IMR-90 (cell line): ENCODE results near the gene UTP18. TPM values are rescaled to one million over a fixed set of nuclear protein-coding genes. Genes with fewer than 3 reads are reported as not detected.
"Not testable (repeated sequence)": the region's sequence is repeated elsewhere in the genome, so short reads cannot be mapped to it uniquely, and the experiment has no call there.

Experiments used
- ATAC-seq: fragments of 200-7000 bp; cut with Tn5 transposase; 2 replicates; pipeline ENCODE4 v1.9.1; 2020; ENCODE audit warnings: low read depth, mild to moderate bottlenecking, moderate library complexity
- BruUV-seq: library from RNA; stranded (reverse); fragments of 400-500 nt; replicated peaks from 2 replicates; lab custom pipeline; 2021; lab: Mats Ljungman, UMichigan
- CTCF ChIA-PET: fragments of 300-600 bp; formaldehyde crosslinking; extraction: SDS; loops from one replicate; lab custom pipeline; 2021; ENCODE audit warnings: antibody characterized with exemption; lab: Yijun Ruan, JAX
- POLR2A ChIA-PET: fragments of 300-600 bp; sonication (Branson Sonifier 250); formaldehyde crosslinking; loops from one replicate; lab custom pipeline; 2022; ENCODE audit warnings: antibody characterized with exemption; ENCODE audit not compliant: unreplicated experiment; lab: Charles Lee
- DNase-seq: peaks from one replicate; pipeline ENCODE4 v3.0.0; 2013
- H2AFZ ChIP-seq: replicated peaks from 2 replicates; pipeline ENCODE3; 2013; ENCODE audit warnings: low read length, mild to moderate bottlenecking; ENCODE audit not compliant: poor library complexity
- H2AK5ac ChIP-seq: 2 replicates; pipeline ENCODE4 v1.6.1; 2013; ENCODE audit warnings: low read depth, low read length, inconsistent platforms
- H2AK9ac ChIP-seq: replicated peaks from 2 replicates; pipeline ENCODE3; 2013; ENCODE audit warnings: mild to moderate bottlenecking, low read depth, low read length, moderate library complexity; ENCODE audit not compliant: poor library complexity
- H2BK120ac ChIP-seq: 2 replicates; pipeline ENCODE4 v1.6.1; 2013; ENCODE audit warnings: low read depth, low read length, inconsistent platforms
- H2BK15ac ChIP-seq: 3 replicates; pipeline ENCODE4 v1.6.1; 2013; ENCODE audit warnings: low read depth, low read length, inconsistent platforms
- H2BK20ac ChIP-seq: 2 replicates; pipeline ENCODE4 v1.6.1; 2013; ENCODE audit warnings: low read depth, mild to moderate bottlenecking, inconsistent platforms, low read length, moderate library complexity
- H2BK5ac ChIP-seq: 2 replicates; pipeline ENCODE4 v1.6.1; 2013; ENCODE audit warnings: mild to moderate bottlenecking, low read depth, low read length, inconsistent platforms; ENCODE audit not compliant: poor library complexity, severe bottlenecking
- H3K14ac ChIP-seq: replicated peaks from 2 replicates; pipeline ENCODE4 v1.6.1; 2013; ENCODE audit warnings: low read depth, low read length, inconsistent platforms
- H3K18ac ChIP-seq: 2 replicates; pipeline ENCODE4 v1.6.1; 2013; ENCODE audit warnings: low read depth, low read length, control low read depth
- H3K23ac ChIP-seq: 2 replicates; pipeline ENCODE4 v1.6.1; 2013; ENCODE audit warnings: low read depth, low read length, inconsistent platforms
- H3K27ac ChIP-seq: 2 replicates; pipeline ENCODE4 v1.5.1; 2013; ENCODE audit warnings: mild to moderate bottlenecking, control low read depth, low read length; ENCODE audit not compliant: insufficient read depth
- H3K27me3 ChIP-seq: 2 replicates; pipeline ENCODE4 v1.6.1; 2013; ENCODE audit warnings: low read length; ENCODE audit not compliant: control insufficient read depth, insufficient read depth
- H3K36me3 ChIP-seq: 2 replicates; pipeline ENCODE4 v1.6.1; 2013; ENCODE audit warnings: low read length, mixed read lengths; ENCODE audit not compliant: control insufficient read depth, insufficient read depth
- H3K4ac ChIP-seq: 2 replicates; pipeline ENCODE4 v1.6.1; 2013; ENCODE audit warnings: low read depth, low read length, inconsistent platforms
- H3K4me1 ChIP-seq: 2 replicates; pipeline ENCODE4 v1.6.1; 2013; ENCODE audit warnings: low read length, mixed read lengths; ENCODE audit not compliant: control insufficient read depth, insufficient read depth
- H3K4me2 ChIP-seq: 2 replicates; pipeline ENCODE4 v1.6.1; 2013; ENCODE audit warnings: low read depth, mild to moderate bottlenecking, control low read depth, low read length, moderate library complexity
- H3K4me3 ChIP-seq: 2 replicates; pipeline ENCODE4 v1.5.1; 2013; ENCODE audit warnings: low read depth, mild to moderate bottlenecking, control low read depth, low read length, moderate library complexity; ENCODE audit not compliant: insufficient read depth
- H3K56ac ChIP-seq: 2 replicates; pipeline ENCODE4 v1.6.1; 2013; ENCODE audit warnings: low read length, inconsistent platforms; ENCODE audit not compliant: insufficient read depth; ENCODE audit errors: extremely low read depth
- H3K79me1 ChIP-seq, 2 experiments: 2 replicates each; pipeline ENCODE4 v1.6.1; 2013; ENCODE audit warnings: low read length in 2 of 2, inconsistent platforms in 1 of 2, low read depth in 1 of 2
- H3K9ac ChIP-seq: 2 replicates; pipeline ENCODE4 v1.6.1; 2013; ENCODE audit warnings: low read depth, low read length, control low read depth
- H3K9me1 ChIP-seq: 2 replicates; pipeline ENCODE4 v1.6.1; 2013; ENCODE audit warnings: low read length, inconsistent platforms; ENCODE audit not compliant: insufficient read depth
- H3K9me3 ChIP-seq: 2 replicates; pipeline ENCODE4 v1.6.1; 2013; ENCODE audit warnings: low read length; ENCODE audit not compliant: control insufficient read depth, insufficient read depth
- H4K20me1 ChIP-seq: 2 replicates; pipeline ENCODE4 v1.6.1; 2013; ENCODE audit warnings: low read length, inconsistent platforms; ENCODE audit not compliant: insufficient read depth
- H4K5ac ChIP-seq: 2 replicates; pipeline ENCODE4 v1.6.1; 2013; ENCODE audit warnings: mild to moderate bottlenecking, low read depth, low read length, control low read depth
- H4K8ac ChIP-seq, 2 experiments: 2 replicates each; pipeline ENCODE4 v1.6.1; 2013; ENCODE audit warnings: low read depth in 2 of 2, low read length in 2 of 2, control low read depth in 1 of 2, inconsistent platforms in 1 of 2
- H4K91ac ChIP-seq: 2 replicates; pipeline ENCODE4 v1.6.1; 2013; ENCODE audit warnings: low read depth, low read length, inconsistent platforms; ENCODE audit not compliant: insufficient read depth
- CEBPB ChIP-seq: IDR thresholded peaks from 2 replicates; pipeline ENCODE4 v1.6.1; 2012; ENCODE audit warnings: low read depth, low read length, improper control_type of control experiment
- CHD1 ChIP-seq: IDR thresholded peaks from 2 replicates; pipeline ENCODE4 v1.6.1; 2012; ENCODE audit warnings: low read depth, low read length, improper control_type of control experiment
- NFE2L2 ChIP-seq: fragments of 150-350 bp; IDR thresholded peaks from 2 replicates; pipeline ENCODE4 v1.6.1; 2016; ENCODE audit warnings: low read depth, mild to moderate bottlenecking, low read length
- WGBS, 2 experiments: methylation state at CpG; one replicate each; pipeline versions ENCODE4 v1.1.5 to v1.1.7; 2013; ENCODE audit warnings: missing lambda C conversion rate in 2 of 2; ENCODE audit not compliant: insufficient read length in 1 of 2; ENCODE audit errors: extremely low coverage in 2 of 2; 5-methylcytosine and 5-hydroxymethylcytosine counted together
- dilution Hi-C: fragments of 300-500 bp; cut with HindIII; formaldehyde crosslinking; loops from one replicate; pipeline ENCODE4 v1.14.3; 2018; ENCODE audit warnings: low sequenced_read_pairs; ENCODE audit not compliant: unreplicated experiment
- in situ Hi-C: fragments of 300-500 bp; cut with MboI; formaldehyde crosslinking; loops from 3 replicates; pipeline ENCODE4 v1.14.3; 2019; ENCODE audit warnings: low sequenced_read_pairs, inconsistent platforms, mixed read lengths
- intact Hi-C: fragments of 100-400 bp; cut with micrococcal nuclease; formaldehyde crosslinking; loops from 2 replicates; pipeline ENCODE4 v1.10.0; 2022
- polyA plus RNA-seq, 3 experiments: library from polyadenylated mRNA; depleted of rRNA; stranded (reverse); fragments of >200 nt; gene quantifications; 2 replicates each; pipeline ENCODE4 v1.2.3, GENCODE V29; 2012; ENCODE audit warnings: low replicate concordance in 1 of 3
- total RNA-seq: library from RNA; depleted of rRNA; stranded (reverse); fragments of >200 nt; gene quantifications from 2 replicates; pipeline ENCODE4 v1.2.3, GENCODE V29; 2012
- TF ChIP-seq, protein P1 (sequence below): fragments of 150-350 bp; IDR thresholded peaks from 2 replicates; pipeline ENCODE4 v1.6.1; 2016; ENCODE audit warnings: low read depth, mild to moderate bottlenecking, low read length, moderate library complexity, borderline replicate concordance
- TF ChIP-seq, protein P2 (sequence below): fragments of 150-350 bp; IDR thresholded peaks from 2 replicates; pipeline ENCODE4 v1.6.1; 2017; ENCODE audit warnings: mild to moderate bottlenecking, antibody characterized with exemption, low read length, low read depth

Gene UTP18
- total and polyA plus RNA-seq, 2 of the 4 experiments (the other 2 are of a cell fraction): 17.7 to 22.4 TPM

DNA sequence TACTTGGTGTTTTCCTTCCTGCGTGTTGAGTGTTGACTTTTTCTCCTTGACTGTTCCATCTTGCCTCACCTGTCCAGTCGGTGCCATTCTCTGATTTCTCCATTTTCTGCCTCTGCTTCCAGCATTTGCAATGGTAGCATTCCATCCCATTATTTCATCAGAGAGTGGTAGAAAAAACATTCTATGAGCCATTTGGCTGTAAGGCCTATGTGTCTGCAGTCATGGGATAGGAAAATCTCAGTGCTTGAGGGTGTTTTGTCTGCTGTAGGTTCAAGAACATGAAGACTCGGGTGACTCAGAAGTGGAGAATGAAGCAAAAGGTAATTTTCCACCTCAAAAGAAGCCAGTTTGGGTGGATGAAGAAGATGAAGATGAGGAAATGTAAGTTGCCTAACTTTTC, 2.7 kb downstream of the UTP18 start:
- dilution Hi-C loops: no loop called here
- WGBS, 2 experiments: no CpG with 5 or more reads among the region's 3 CpGs
- no peak overlapping the region for H4K8ac ChIP-seq

DNA sequence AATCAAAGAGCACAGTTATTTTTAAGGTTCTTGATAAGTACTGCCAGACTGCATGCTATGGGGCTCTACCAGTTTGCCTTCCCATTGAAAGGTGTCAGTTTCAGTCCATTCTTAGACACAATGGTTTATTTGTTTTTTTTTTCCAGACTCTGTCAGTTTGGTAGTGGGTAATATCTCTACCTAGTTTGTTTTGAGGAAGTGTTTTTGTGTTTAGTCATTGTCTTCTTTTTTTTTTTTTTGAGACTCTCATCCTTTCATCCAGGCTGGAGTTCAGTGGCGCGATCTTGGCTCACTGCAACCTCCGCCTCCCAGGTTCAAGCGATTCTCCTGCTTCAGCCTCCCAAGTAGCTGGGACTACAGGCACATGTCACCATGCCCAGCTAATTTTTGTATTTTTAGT, 4.1 kb downstream of the UTP18 start:
- peaks cover 25% of the 10 kb centered on the region for H4K20me1 ChIP-seq
- WGBS, 2 experiments: no CpG with 5 or more reads among the region's 4 CpGs

More for the DNA sequence above, 2.7 kb downstream of the UTP18 start:
- H2BK120ac ChIP-seq: no peak overlapping the region
- H3K9me3 ChIP-seq: no peaks in the 10 kb centered on the region
- CTCF ChIA-PET: no interaction called here
- H3K4me3 ChIP-seq: no peak overlapping the region
- DNase-seq (peak; percentile 34), ATAC-seq (no peak)
- no peak overlapping the region for H3K18ac ChIP-seq
- H2AK5ac ChIP-seq: no peak overlapping the region
- H3K79me1 ChIP-seq: peaks cover 31 to 56% of the 10 kb centered on the region in 2 experiments
- H3K4me2 ChIP-seq: no peak overlapping the region
- no peak overlapping the region for H4K5ac ChIP-seq
- no peak overlapping the region for H2AFZ ChIP-seq
- no peak overlapping the region for H3K23ac ChIP-seq
- peaks cover 7% of the 10 kb centered on the region for H3K36me3 ChIP-seq
- H2BK15ac ChIP-seq: no peak overlapping the region
- H3K27ac ChIP-seq: no peak overlapping the region
- TF ChIP-seq, protein P1, sequence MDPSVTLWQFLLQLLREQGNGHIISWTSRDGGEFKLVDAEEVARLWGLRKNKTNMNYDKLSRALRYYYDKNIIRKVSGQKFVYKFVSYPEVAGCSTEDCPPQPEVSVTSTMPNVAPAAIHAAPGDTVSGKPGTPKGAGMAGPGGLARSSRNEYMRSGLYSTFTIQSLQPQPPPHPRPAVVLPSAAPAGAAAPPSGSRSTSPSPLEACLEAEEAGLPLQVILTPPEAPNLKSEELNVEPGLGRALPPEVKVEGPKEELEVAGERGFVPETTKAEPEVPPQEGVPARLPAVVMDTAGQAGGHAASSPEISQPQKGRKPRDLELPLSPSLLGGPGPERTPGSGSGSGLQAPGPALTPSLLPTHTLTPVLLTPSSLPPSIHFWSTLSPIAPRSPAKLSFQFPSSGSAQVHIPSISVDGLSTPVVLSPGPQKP: no peak
- no peak for TF ChIP-seq CHD1
- TF ChIP-seq NFE2L2: no peak
- TF ChIP-seq, protein P2, sequence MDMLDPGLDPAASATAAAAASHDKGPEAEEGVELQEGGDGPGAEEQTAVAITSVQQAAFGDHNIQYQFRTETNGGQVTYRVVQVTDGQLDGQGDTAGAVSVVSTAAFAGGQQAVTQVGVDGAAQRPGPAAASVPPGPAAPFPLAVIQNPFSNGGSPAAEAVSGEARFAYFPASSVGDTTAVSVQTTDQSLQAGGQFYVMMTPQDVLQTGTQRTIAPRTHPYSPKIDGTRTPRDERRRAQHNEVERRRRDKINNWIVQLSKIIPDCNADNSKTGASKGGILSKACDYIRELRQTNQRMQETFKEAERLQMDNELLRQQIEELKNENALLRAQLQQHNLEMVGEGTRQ: no peak
- TF ChIP-seq CEBPB: no peak
- no peak overlapping the region for H3K9ac ChIP-seq
- H2AK9ac ChIP-seq: no peak overlapping the region
- no peak overlapping the region for H3K56ac ChIP-seq
- H3K4ac ChIP-seq: no peak overlapping the region
- H3K9me1 ChIP-seq: no peaks in the 10 kb centered on the region; the same call in 1 of the 2 replicates
- H4K91ac ChIP-seq: no peak overlapping the region
- in situ Hi-C loops (no loop called here), intact Hi-C loops (no loop called here)
- BruUV-seq: no TSS peak
- no peaks in the 10 kb centered on the region for H3K27me3 ChIP-seq
- no peak overlapping the region for H2BK5ac ChIP-seq
- no peaks in the 10 kb centered on the region; the same call in 1 of the 2 replicates for H3K4me1 ChIP-seq
- H4K20me1 ChIP-seq: peaks cover 31% of the 10 kb centered on the region
- H3K14ac ChIP-seq: no peak overlapping the region
- no peak overlapping the region for H2BK20ac ChIP-seq
- POLR2A ChIA-PET: interaction anchor here (0.6 kb wide), 1 partner anchor 8 kb away, joined by 9 read pairs; no protein-coding TSS in a partner anchor

More for the DNA sequence above, 4.1 kb downstream of the UTP18 start:
- H3K79me1 ChIP-seq: peaks cover 34 to 49% of the 10 kb centered on the region in 2 experiments
- H2AK5ac ChIP-seq, H3K4me1 ChIP-seq, H4K91ac ChIP-seq, ATAC-seq, BruUV-seq, H4K5ac ChIP-seq, H3K56ac ChIP-seq, H3K4ac ChIP-seq, H2AK9ac ChIP-seq, H3K27ac ChIP-seq, H4K8ac ChIP-seq, in situ Hi-C loops, H2BK20ac ChIP-seq, CTCF ChIA-PET, H3K4me3 ChIP-seq, H3K4me2 ChIP-seq, H3K9ac ChIP-seq, H2BK15ac ChIP-seq, POLR2A ChIA-PET, H2BK120ac ChIP-seq, H3K14ac ChIP-seq, H3K9me3 ChIP-seq, H3K23ac ChIP-seq, dilution Hi-C loops, H3K27me3 ChIP-seq, H3K9me1 ChIP-seq, H2AFZ ChIP-seq, DNase-seq, H3K18ac ChIP-seq, intact Hi-C loops, H2BK5ac ChIP-seq: not testable (repeated sequence)
- H3K36me3 ChIP-seq: peaks cover 15% of the 10 kb centered on the region
